SK-N-MC (cell line): ENCODE results near the gene PRKN.

Source experiments
- EZH2 ChIP-seq: fragments of 200-600 bp; sonication (generic); IDR thresholded peaks from one replicate; pipeline ENCODE4 v1.6.1; 2017; ENCODE audit warnings: antibody characterized with exemption
- FOXP2 ChIP-seq: optimal IDR thresholded peaks from 2 replicates; pipeline ENCODE3; 2011; ENCODE audit warnings: mild to moderate bottlenecking, moderate library complexity; ENCODE audit not compliant: insufficient read depth; ENCODE audit errors: extremely low read length, control extremely low read depth
- POLR2AphosphoS5 ChIP-seq: IDR thresholded peaks from 2 replicates; pipeline ENCODE4 v1.6.1; 2012; ENCODE audit warnings: mild to moderate bottlenecking, low read depth, low read length, borderline replicate concordance

DNA sequence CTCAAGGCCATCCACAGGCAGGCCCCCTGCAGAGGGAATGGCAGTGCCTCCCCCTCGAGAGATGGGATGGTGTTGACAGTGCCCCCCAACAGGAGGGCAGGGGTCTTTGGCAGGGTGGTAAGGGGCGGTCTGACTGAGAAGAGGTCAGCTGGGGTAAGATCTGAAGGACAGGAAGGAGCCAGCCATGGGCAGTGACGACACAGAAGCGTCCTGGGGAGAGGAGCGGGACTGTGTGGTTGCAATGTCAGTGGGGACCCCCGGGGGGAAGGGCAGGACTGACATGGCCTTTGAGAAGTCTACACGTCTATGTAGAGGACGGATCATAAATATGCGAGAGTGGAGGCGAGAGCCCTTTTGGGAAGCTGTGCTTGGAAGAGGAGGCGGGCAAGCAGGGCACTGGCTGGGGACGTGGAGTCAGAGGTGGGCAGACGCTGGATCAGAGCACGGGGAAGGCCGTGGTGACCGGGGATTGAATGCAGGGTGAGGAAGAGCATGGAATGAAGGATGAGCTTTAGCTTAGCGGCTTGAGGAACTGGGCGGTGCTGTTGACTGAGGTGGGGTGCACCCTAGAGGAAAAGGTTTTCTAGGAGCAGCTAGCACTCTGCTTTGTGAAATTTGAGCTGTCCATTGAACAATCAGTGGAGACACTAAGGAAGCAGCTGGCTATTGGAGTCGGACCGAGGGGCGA is 1371.3 kb downstream of the PRKN start:
- no peak for TF ChIP-seq POLR2AphosphoS5
- no peak for TF ChIP-seq EZH2
- no peak for TF ChIP-seq FOXP2
